ENCODE results near the gene LINS1. TPM values are rescaled to one million over a fixed set of nuclear protein-coding genes. Genes with fewer than 3 reads are reported as not detected.

The LINS1 gene
- total and polyA plus RNA-seq, 2 donors from 2014 or later, result 8.8 to 20.6 TPM

DNA sequence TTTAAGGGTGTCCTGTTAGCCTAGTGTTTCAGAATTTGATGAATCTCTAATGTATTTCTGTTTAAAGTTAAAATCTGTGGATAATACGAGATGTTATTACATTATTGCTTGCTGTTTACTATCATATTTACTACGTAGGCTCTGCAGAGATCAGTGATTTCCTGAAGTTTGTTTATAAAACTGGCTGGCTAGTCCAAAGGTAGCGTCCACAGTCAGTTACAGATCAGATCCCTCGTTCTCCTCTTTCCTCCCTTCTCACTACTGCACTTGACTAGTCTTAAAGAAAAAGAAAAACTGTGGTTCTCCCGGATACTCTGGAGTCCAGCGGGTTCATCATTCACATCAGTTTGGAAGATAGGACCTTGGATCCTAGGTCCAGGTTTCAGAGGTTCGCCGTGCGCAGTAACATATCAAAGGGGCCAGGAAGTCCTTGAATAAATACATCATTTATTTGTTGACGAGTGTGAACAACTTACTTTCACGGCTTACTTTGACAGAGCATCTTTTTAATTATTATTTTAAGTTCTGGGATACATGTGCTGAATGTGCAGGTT, 36.3 kb upstream of the LINS1 start:
- no peak for FAIRE-seq
- no peaks in the 10 kb centered on the region for H3K36me3 ChIP-seq (ENCODE audit: control insufficient read depth in 2 of 3, insufficient read depth in 3 of 3, low read length in 3 of 3)
- no peak for TF ChIP-seq CTCF (IDR thresholded peaks at IDR 0.05; ENCODE audit: borderline replicate concordance, extremely low read depth, insufficient read depth)
- no peak overlapping the region for H3K9ac ChIP-seq (ENCODE audit: low read length in 3 of 3)
- H3K4me3 ChIP-seq (ENCODE audit: low read length in 3 of 3), result no peak overlapping the region
- no peaks in the 10 kb centered on the region for H3K27me3 ChIP-seq (ENCODE audit: control insufficient read depth, insufficient read depth, low read length)
- no peaks in the 10 kb centered on the region for H3K9me3 ChIP-seq (ENCODE audit: control insufficient read depth in 2 of 3, insufficient read depth in 1 of 3, low read length in 3 of 3)
- peaks cover 0 to 3% (median 0%) of the 10 kb centered on the region in 3 donors for H3K4me1 ChIP-seq (ENCODE audit: control insufficient read depth in 2 of 3, insufficient read depth in 2 of 3, low read depth in 1 of 3, low read length in 3 of 3)
- no peak for DNase-seq
- no peak overlapping the region for H3K27ac ChIP-seq (ENCODE audit: low read depth in 2 of 2, low read length in 2 of 2)
- intact Hi-C loops (cut with DNase I), result loop anchor here (10.0 kb wide), 1 partner anchor 237 kb away; the partner anchor contains the start of gene ALDH1A3

DNA sequence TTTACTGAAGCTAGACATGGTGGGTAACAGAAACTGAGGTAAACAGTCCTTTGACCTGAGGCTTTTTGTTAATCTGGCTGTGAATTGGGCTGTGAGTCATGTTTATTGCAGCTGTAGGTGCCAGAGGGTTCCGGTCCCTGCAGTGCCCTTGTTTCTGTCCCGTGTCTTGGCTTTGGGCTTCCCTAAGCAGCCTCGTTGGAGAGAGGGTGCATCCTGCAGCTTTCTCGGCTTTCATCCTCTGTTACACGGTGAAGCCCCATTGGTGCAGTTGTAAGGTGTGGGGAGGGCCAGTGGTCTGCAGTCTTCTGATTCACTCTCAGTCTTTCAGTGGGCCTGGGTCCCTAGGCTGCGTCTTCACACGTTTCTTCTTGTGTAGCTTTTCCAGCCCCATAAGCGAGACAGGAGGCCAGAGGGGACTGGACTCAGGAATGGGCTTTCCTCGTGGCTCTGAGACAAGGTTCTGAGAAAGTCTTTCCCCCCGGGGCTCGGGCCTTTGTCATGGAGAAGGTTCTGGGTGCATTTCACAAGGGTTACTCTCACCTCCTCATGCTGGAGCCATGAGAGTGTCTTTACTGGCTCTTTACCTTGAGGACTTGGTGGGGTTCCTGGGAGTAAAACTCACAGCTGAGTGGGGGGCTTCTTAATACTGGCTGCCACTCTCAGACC, 33.6 kb upstream of the LINS1 start:
- peaks cover 0 to 11% (median 2%) of the 10 kb centered on the region in 3 donors for H3K36me3 ChIP-seq (ENCODE audit: control insufficient read depth in 2 of 3, insufficient read depth in 3 of 3, low read length in 3 of 3)
- intact Hi-C loops (cut with DNase I), result loop anchor here (10.0 kb wide), 1 partner anchor 239 kb away; the partner anchor contains the start of gene ALDH1A3
- no peaks in the 10 kb centered on the region for H3K27me3 ChIP-seq (ENCODE audit: control insufficient read depth, insufficient read depth, low read length)
- no peak overlapping the region for H3K27ac ChIP-seq (ENCODE audit: low read depth in 2 of 2, low read length in 2 of 2)
- H3K9ac ChIP-seq (ENCODE audit: low read length in 3 of 3), result no peak overlapping the region
- no peak for FAIRE-seq
- H3K4me3 ChIP-seq (ENCODE audit: low read length in 3 of 3), result no peak overlapping the region
- peaks cover 0 to 3% (median 0%) of the 10 kb centered on the region in 3 donors for H3K4me1 ChIP-seq (ENCODE audit: control insufficient read depth in 2 of 3, insufficient read depth in 2 of 3, low read depth in 1 of 3, low read length in 3 of 3)
- no peak for DNase-seq
- H3K9me3 ChIP-seq (ENCODE audit: control insufficient read depth in 2 of 3, insufficient read depth in 1 of 3, low read length in 3 of 3), result no peaks in the 10 kb centered on the region
- TF ChIP-seq CTCF (IDR thresholded peaks at IDR 0.05; ENCODE audit: borderline replicate concordance, extremely low read depth, insufficient read depth), result no peak

DNA sequence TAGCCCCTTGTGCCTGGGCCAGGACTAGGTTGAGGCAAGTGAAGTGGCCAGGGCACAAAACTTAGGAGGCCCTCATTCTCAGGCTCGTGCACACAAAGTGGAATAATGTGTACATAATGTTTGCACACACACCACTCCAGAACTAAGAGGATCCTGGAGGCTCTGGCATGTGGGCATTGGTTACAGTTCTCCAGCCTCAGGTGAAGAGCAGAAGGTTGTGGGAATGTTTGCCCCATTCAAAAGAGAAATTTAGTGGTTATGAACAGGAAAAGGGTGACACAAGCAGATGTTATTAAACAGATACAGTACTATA, 31.7 kb upstream of the LINS1 start:
- FAIRE-seq (no peak), DNase-seq (no peak)
- Histone ChIP-seq H3K4me3 (ENCODE audit: low read length in 3 of 3) (no peak overlapping the region), H3K9ac (ENCODE audit: low read length in 3 of 3) (no peak overlapping the region), H3K27ac (ENCODE audit: low read depth in 2 of 2, low read length in 2 of 2) (no peak overlapping the region), H3K36me3 (ENCODE audit: control insufficient read depth in 2 of 3, insufficient read depth in 3 of 3, low read length in 3 of 3) (peaks cover 3 to 21% (median 8%) of the 10 kb centered on the region in 3 donors), H3K4me1 (ENCODE audit: control insufficient read depth in 2 of 3, insufficient read depth in 2 of 3, low read depth in 1 of 3, low read length in 3 of 3) (peaks cover 0 to 3% (median 0%) of the 10 kb centered on the region in 3 donors), H3K9me3 (ENCODE audit: control insufficient read depth in 2 of 3, insufficient read depth in 1 of 3, low read length in 3 of 3) (no peaks in the 10 kb centered on the region), H3K27me3 (ENCODE audit: control insufficient read depth, insufficient read depth, low read length) (no peaks in the 10 kb centered on the region)
- intact Hi-C loops (cut with DNase I), result loop anchor here (10.0 kb wide), 1 partner anchor 241 kb away; the partner anchor contains the start of gene ALDH1A3
- TF ChIP-seq CTCF (IDR thresholded peaks at IDR 0.05; ENCODE audit: borderline replicate concordance, extremely low read depth, insufficient read depth), result no peak

All from kidney (tissue), 14 donors.